ENCODE results near the gene SH3BGRL3.

SH3BGRL3 gene

GRCh38 chr1:26278303-26278702 lies 1.6 kb upstream of the SH3BGRL3 start:
- DNase-seq: no peak

GRCh38 chr1:26278724-26279455 lies 996 bp upstream of the SH3BGRL3 start:
- DNase-seq: peak; percentile 33

GRCh38 chr1:26280333-26281042 lies 602 bp downstream of the SH3BGRL3 start:
- DNase-seq: peak; percentile 54

GRCh38 chr1:26281091-26281958 lies 1.4 kb downstream of the SH3BGRL3 start:
- DNase-seq: no peak

- no peak for DNase-seq
Observed at GRCh38 chr1:26281971-26282370, 2.1 kb downstream of the SH3BGRL3 start.

- DNase-seq: no peak
Observed at GRCh38 chr1:26282401-26282918, 2.6 kb downstream of the SH3BGRL3 start.

- DNase-seq: no peak
Observed at GRCh38 chr1:26283279-26283853, 3.5 kb downstream of the SH3BGRL3 start.

GRCh38 chr1:26283871-26284596 lies 4.1 kb downstream of the SH3BGRL3 start:
- DNase-seq: no peak

GRCh38 chr1:26284597-26285347 lies 4.9 kb downstream of the SH3BGRL3 start:
- peak; percentile 86 for DNase-seq

GRCh38 chr1:26285366-26286063 lies 5.6 kb downstream of the SH3BGRL3 start:
- peak; percentile 24 for DNase-seq

GRCh38 chr1:26286064-26286416 lies 6.2 kb downstream of the SH3BGRL3 start:
- no peak for DNase-seq

- DNase-seq: peak; percentile 71
Observed at GRCh38 chr1:26287033-26287711, 7.3 kb downstream of the SH3BGRL3 start.

- DNase-seq: no peak
Observed at GRCh38 chr1:26287811-26288210, 7.9 kb downstream of the SH3BGRL3 start.

GRCh38 chr1:26288311-26288941 lies 8.5 kb downstream of the SH3BGRL3 start:
- peak; percentile 41 for DNase-seq

- DNase-seq: peak; percentile 21
Observed at GRCh38 chr1:26289158-26290059, 9.5 kb downstream of the SH3BGRL3 start.

- DNase-seq: no peak
Observed at GRCh38 chr1:26290122-26290881, 10.4 kb downstream of the SH3BGRL3 start.

GRCh38 chr1:26290882-26291261 lies 11.0 kb downstream of the SH3BGRL3 start:
- no peak for DNase-seq

- no peak for DNase-seq
Observed at GRCh38 chr1:26291433-26291832, 11.5 kb downstream of the SH3BGRL3 start.

Data from NK-92 treated with Interleukin-12 subunit alpha and Interleukin-12 subunit beta, amount 100 ng/mL, for 24 hours (cell line).